ENCODE measurements around the gene SYT12.
A peak's percentile ranks its signal among the peaks of the same experiment; 100 is the strongest.

Gene SYT12

DNA sequence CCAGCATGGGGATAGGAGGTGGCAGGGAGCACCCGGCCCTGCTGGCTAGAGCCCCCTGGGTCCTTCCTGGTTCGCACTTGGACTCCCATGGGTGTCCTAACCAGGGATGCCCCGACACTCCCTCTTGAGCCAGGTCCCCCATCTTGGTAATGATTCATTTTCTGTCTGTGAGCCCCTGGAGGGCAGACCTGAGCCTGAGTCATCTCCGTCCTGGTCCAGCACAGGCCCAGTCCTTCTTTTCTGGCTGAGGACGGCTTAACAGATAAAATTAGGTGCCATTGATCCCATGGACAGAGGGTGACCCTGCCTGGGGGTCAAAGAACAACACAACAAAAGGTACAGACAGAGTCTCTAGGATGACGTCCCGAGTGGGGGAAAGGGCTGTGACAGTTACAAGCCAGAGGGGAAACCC is 37.2 kb downstream of the SYT12 start:
- no peak for TF ChIP-seq GATA1 (IDR thresholded peaks at IDR 0.05; ENCODE audit: low read depth, low read length)
- no peak for TF ChIP-seq POLR2A (IDR thresholded peaks at IDR 0.05; ENCODE audit: low read length)
- DNase-seq = no peak

GRCh38 chr11:67062526-67063373 is 39.8 kb downstream of the SYT12 start:
- DNase-seq = no peak
- TF ChIP-seq GATA1 (IDR thresholded peaks at IDR 0.05; ENCODE audit: low read depth, low read length) (no peak), POLR2A (IDR thresholded peaks at IDR 0.05; ENCODE audit: low read length) (no peak)

- no peak for DNase-seq
- TF ChIP-seq POLR2A (IDR thresholded peaks at IDR 0.05; ENCODE audit: low read length) (no peak), GATA1 (IDR thresholded peaks at IDR 0.05; ENCODE audit: low read depth, low read length) (no peak)
Measured at GRCh38 chr11:67066333-67066709, 43.4 kb downstream of the SYT12 start.

- peak; percentile 74 to 86 for DNase-seq
- TF ChIP-seq POLR2A (IDR thresholded peaks at IDR 0.05; ENCODE audit: low read length) (no peak), GATA1 (IDR thresholded peaks at IDR 0.05; ENCODE audit: low read depth, low read length) (no peak)
Measured at GRCh38 chr11:67071420-67072284, 48.7 kb downstream of the SYT12 start.

GRCh38 chr11:67072295-67072694 is 49.4 kb downstream of the SYT12 start:
- DNase-seq = no peak
- TF ChIP-seq POLR2A (IDR thresholded peaks at IDR 0.05; ENCODE audit: low read length) = no peak
- no peak for TF ChIP-seq GATA1 (IDR thresholded peaks at IDR 0.05; ENCODE audit: low read depth, low read length)

DNA sequence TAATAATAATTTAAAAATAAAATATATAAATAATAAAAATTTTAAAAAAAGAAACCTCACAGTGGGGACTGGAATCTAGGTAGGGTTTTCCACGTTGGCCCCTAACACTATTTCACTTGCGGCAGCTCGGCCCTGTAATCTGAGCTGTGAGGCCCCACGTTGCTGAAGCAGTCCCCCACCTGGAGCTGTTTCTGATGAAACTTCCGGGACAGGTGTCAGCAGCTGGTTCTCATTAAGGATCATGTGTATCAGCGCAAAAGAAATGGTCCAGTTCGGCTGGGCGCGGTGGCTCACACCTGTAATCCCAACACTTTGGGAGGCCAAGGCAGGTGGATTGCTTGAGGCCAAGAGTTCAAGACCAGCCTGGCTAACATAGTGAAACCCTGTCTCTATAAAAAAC is 51.0 kb downstream of the SYT12 start:
- DNase-seq = no peak
- TF ChIP-seq POLR2A (IDR thresholded peaks at IDR 0.05; ENCODE audit: low read length) = no peak
- TF ChIP-seq GATA1 (IDR thresholded peaks at IDR 0.05; ENCODE audit: low read depth, low read length) = no peak

DNA sequence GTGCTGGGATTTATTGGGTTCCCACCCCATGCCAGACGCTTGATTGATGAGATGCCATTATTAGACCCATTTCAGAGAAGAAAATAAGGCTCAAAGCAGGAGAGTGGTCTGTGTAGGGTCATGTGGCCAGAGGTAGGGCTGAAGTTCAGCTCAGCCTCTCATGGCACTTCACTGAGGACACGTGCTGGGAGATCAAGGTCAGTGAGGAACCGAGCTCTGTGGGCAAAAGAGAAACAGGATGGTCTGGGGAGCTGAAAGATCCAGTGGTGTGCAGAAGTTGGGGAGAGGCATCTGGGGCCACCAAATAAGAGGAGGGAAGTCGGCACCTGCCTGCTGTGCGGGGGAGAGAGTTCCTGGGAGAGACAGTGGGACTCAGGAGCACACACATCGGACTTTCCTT is 53.3 kb downstream of the SYT12 start:
- DNase-seq = no peak
- TF ChIP-seq POLR2A (IDR thresholded peaks at IDR 0.05; ENCODE audit: low read length) = no peak
- TF ChIP-seq GATA1 (IDR thresholded peaks at IDR 0.05; ENCODE audit: low read depth, low read length) = no peak

DNA sequence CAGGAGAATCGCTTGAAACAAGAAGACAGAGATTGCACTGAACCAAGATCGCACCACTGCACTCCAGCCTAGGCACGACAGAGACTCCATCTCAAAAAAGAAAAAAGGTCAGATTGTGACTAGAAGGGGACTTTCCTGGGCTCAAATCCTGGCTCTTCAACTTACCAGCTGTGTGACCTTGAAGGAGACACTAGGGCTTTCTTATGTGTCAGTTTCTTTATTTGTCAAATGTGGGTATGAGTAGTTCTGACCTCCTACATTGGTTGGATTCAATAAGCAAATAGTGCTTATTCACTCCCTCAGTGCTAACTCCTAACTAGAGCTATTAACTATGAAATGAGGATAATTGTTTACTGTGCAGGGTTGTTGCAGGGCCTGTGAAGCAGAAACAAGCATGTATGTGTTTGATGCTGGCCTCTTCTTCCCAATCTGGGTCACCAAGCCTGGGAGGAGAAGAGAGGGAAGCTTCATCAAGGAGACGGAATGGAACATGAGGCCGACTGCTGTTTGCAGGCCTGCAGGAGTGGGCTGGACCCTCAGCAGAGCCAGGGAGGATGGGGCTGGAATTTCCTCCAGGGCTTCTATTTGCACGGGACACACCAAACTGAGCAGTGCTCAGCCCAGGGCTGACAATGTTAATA is 56.3 kb downstream of the SYT12 start:
- no peak for TF ChIP-seq GATA1 (IDR thresholded peaks at IDR 0.05; ENCODE audit: low read depth, low read length)
- no peak for TF ChIP-seq POLR2A (IDR thresholded peaks at IDR 0.05; ENCODE audit: low read length)
- no peak for DNase-seq

DNA sequence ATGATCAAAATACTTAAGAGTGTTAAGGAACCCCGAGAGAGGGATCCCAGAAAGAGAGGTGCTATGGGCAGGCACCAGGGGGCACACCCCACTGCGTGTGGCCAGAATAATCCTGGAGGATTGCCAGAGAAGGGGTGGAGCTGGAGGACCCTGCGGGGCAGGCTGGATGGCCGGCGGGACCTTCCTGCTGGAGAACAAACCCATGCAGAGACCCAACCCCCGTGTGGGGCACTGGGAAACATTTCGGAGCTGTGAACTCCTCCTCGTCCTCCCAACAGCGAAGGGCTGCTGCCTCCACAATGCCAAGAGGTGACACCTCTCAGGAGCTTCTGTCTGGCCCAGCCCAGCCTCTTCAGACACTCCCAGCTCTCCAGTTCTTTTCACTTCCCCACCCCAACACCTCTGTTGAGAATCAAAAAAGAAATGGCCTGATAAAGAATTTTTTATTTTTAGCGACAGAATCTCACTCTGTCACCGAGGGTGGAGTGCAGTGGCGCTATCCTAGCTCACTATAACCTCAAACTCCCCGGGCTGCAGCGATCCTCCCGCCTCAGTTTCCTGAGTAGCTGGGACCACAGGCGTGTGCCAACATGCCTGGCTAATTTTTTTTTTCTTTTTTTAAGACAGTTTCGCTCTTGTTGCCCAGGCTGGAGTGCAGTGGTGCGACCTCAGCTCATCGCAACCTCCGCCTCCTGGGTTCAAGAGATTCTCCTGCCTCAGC is 59.3 kb downstream of the SYT12 start:
- DNase-seq = peak; percentile 37 to 43
- TF ChIP-seq GATA1 (IDR thresholded peaks at IDR 0.05; ENCODE audit: low read depth, low read length) (no peak), POLR2A (IDR thresholded peaks at IDR 0.05; ENCODE audit: low read length) (no peak)

GRCh38 chr11:67083786-67084366 is 60.9 kb downstream of the SYT12 start:
- no peak for DNase-seq
- TF ChIP-seq POLR2A (IDR thresholded peaks at IDR 0.05; ENCODE audit: low read length) (no peak), GATA1 (IDR thresholded peaks at IDR 0.05; ENCODE audit: low read depth, low read length) (no peak)

- no peak for DNase-seq
- TF ChIP-seq POLR2A (IDR thresholded peaks at IDR 0.05; ENCODE audit: low read length) = no peak
- TF ChIP-seq GATA1 (IDR thresholded peaks at IDR 0.05; ENCODE audit: low read depth, low read length) = no peak
Measured at GRCh38 chr11:67085617-67086016, 62.7 kb downstream of the SYT12 start.

- no peak for TF ChIP-seq GATA1 (IDR thresholded peaks at IDR 0.05; ENCODE audit: low read depth, low read length)
- TF ChIP-seq POLR2A (IDR thresholded peaks at IDR 0.05; ENCODE audit: low read length) = no peak
- no peak for DNase-seq
Measured at GRCh38 chr11:67090717-67091116, 67.8 kb downstream of the SYT12 start.

DNA sequence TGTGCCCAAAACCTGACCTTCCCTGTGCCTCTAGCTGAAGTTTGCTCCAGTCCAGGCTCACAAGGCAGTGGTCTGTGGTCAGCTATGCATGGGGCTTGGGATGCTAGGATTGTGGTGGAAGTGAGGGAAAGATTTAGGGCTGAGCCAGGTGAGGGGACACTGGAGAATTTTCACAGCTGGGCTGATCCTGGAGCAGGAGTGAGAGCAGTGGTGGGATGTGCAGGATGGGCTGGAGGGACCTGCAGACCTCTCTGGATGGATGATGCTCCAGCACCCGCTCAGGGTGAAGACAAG is 72.2 kb downstream of the SYT12 start:
- no peak for TF ChIP-seq GATA1 (IDR thresholded peaks at IDR 0.05; ENCODE audit: low read depth, low read length)
- TF ChIP-seq POLR2A (IDR thresholded peaks at IDR 0.05; ENCODE audit: low read length) = no peak
- DNase-seq = no peak
